Common myeloid progenitor, CD34-positive (primary cell): ENCODE data around the gene NDUFB7.
"Not testable (repeated sequence)": the region's sequence is repeated elsewhere in the genome, so short reads cannot be mapped to it uniquely, and the experiment has no call there.

Experiments used
- CTCF ChIA-PET: fragments of 350-600 bp; sonication (Branson Sonifier 250); formaldehyde crosslinking; loops from one replicate; lab custom pipeline; 2021; ENCODE audit warnings: antibody characterized with exemption; lab: Charles Lee
- POLR2A ChIA-PET: fragments of 350-600 bp; sonication (Branson Sonifier 250); formaldehyde crosslinking; loops from one replicate; lab custom pipeline; 2021; ENCODE audit warnings: antibody characterized with exemption; lab: Charles Lee
- DNase-seq, 3 donors: peaks; one replicate each; pipeline versions ENCODE4 v3.0.0 to v3.0.0-alpha.2; 2013
- H3K27ac ChIP-seq, 2 experiments: 1 replicate in 1 of 2; 2 replicates in 1 of 2; pipeline ENCODE4 v1.7.0; 2013; ENCODE audit warnings: inconsistent platforms in 2 of 2, low read length in 2 of 2, mild to moderate bottlenecking in 2 of 2, low read depth in 1 of 2, moderate library complexity in 1 of 2; ENCODE audit not compliant: severe bottlenecking in 2 of 2, insufficient read depth in 1 of 2, poor library complexity in 1 of 2
- H3K27me3 ChIP-seq, 5 experiments: replicated peaks in 2 of 5; 1 replicate in 3 of 5; 2 replicates in 2 of 5; pipeline versions ENCODE4 v1.6.1 to v1.7.0; 2013; ENCODE audit warnings: low read length in 4 of 5, mild to moderate bottlenecking in 2 of 5, moderate library complexity in 2 of 5, inconsistent platforms in 1 of 5; ENCODE audit not compliant: insufficient read depth in 5 of 5, control insufficient read depth in 4 of 5
- H3K36me3 ChIP-seq, 4 experiments: 1 replicate in 2 of 4; 2 replicates in 2 of 4; pipeline versions ENCODE4 v1.6.1 to v1.7.0; 2013; ENCODE audit warnings: low read length in 3 of 4, control low read depth in 1 of 4, mild to moderate bottlenecking in 1 of 4; ENCODE audit not compliant: control insufficient read depth in 4 of 4, insufficient read depth in 4 of 4
- H3K4me1 ChIP-seq, 4 experiments: 1 replicate in 3 of 4; 2 replicates in 1 of 4; pipeline versions ENCODE4 v1.6.1 to v1.7.1; 2013; ENCODE audit warnings: low read length in 3 of 4, mild to moderate bottlenecking in 3 of 4, control low read depth in 1 of 4, inconsistent platforms in 1 of 4, moderate library complexity in 1 of 4; ENCODE audit not compliant: control insufficient read depth in 4 of 4, insufficient read depth in 4 of 4; ENCODE audit errors: control extremely low read depth in 1 of 4
- H3K4me3 ChIP-seq, 7 experiments: 1 replicate in 4 of 7; 2 replicates in 3 of 7; pipeline versions ENCODE4 v1.5.1 to v1.7.0; 2013; ENCODE audit warnings: mild to moderate bottlenecking in 7 of 7, low read length in 6 of 7, moderate library complexity in 6 of 7, inconsistent platforms in 2 of 7, low read depth in 2 of 7, control low read depth in 1 of 7; ENCODE audit not compliant: insufficient read depth in 4 of 7, control insufficient read depth in 1 of 7; ENCODE audit errors: extremely low read depth in 1 of 7
- H3K9me3 ChIP-seq, 5 experiments: 1 replicate in 4 of 5; 2 replicates in 1 of 5; pipeline versions ENCODE4 v1.6.1 to v1.7.1; 2013; ENCODE audit warnings: low read length in 4 of 5, mild to moderate bottlenecking in 2 of 5, inconsistent platforms in 1 of 5, low read depth in 1 of 5, moderate library complexity in 1 of 5; ENCODE audit not compliant: control insufficient read depth in 4 of 5, insufficient read depth in 2 of 5; ENCODE audit errors: control extremely low read depth in 1 of 5
- WGBS: methylation state at CpG from one replicate; pipeline ENCODE4 v1.1.5; 2013; ENCODE audit not compliant: insufficient coverage; 5-methylcytosine and 5-hydroxymethylcytosine counted together

The NDUFB7 gene

DNA sequence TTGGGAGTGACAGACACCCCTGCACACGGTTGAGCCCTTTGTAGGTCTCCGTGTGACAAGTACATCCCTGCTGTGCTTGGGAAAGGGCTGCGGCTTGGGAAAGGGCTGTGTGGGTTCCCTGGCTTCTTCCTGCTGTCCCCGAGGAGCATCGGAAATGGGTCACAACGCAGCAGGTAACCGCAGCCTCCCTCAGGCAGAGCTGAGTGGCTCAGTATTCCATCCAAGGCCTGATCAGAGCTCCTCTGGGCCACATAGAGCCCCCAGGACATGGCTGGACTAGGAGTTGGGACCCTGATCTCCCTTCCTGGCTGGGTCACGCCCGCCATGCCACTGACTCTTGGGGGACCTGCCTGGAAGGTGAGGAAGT is 26.2 kb downstream of the NDUFB7 start:
- POLR2A ChIA-PET = no interaction called here

DNA sequence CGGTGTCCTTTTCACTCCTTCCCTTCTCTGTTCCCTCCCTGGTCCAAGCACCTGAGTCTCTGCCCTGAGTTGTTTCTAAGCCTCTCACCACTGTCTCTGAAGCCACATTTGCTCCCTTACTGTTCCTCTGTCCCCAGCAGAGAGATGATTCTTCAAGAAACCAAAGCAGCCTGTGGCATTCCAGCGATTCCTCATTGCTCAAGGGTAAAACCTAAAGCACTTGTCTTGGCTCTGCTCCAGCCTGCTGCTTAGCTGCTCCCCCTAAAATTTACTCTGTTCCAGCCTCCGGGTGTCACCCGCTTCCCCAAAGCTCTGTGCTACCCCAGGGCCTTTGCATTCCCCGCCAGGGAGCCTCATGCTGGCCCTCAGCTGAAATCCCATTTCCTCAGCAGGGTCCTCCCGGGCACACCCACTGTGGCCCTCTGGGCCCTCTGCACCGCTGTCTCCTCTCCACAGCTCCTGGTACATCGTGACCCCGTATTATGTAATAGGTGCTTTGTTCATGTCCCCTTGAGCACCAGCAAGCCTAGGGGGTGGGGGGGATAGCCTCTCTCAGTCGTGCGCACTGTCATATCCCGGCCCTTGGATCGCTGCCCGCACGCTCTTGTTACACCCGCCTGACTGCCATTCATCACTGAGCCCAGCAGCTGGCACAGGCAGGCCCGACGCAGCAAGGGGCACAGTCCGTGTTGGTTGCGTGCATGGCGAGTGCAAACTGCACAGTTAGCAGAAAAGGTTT is 26.7 kb downstream of the NDUFB7 start:
- ChIA-PET CTCF (interaction anchor here (1.0 to 1.7 kb wide), 4 partner anchors 9 to 27 kb away, joined by 3 to 9 read pairs (median 4); partner anchors contain the start of gene NDUFB7), POLR2A (no interaction called here)
- H3K36me3 ChIP-seq = peaks cover 2 to 23% (median 8%) of the 10 kb centered on the region in 4 experiments
- H3K27ac ChIP-seq = peak overlapping the region in 1 of 2 experiments; percentile 7
- WGBS = 97% methylated on average over 21 of the region's 21 CpGs
- H3K4me3 ChIP-seq = no peak overlapping the region
- DNase-seq = no peak
- H3K9me3 ChIP-seq = no peaks in the 10 kb centered on the region
- H3K4me1 ChIP-seq = peaks cover 0 to 25% (median 23%) of the 10 kb centered on the region in 4 experiments
- no peaks in the 10 kb centered on the region for H3K27me3 ChIP-seq

More for the DNA sequence above, 26.2 kb downstream of the NDUFB7 start:
- Histone ChIP-seq H3K27ac (no peak overlapping the region), H3K9me3 (no peaks in the 10 kb centered on the region), H3K36me3 (peaks cover 2 to 27% (median 8%) of the 10 kb centered on the region in 4 experiments), H3K4me1 (peaks cover 0 to 30% (median 28%) of the 10 kb centered on the region in 4 experiments), H3K27me3 (no peaks in the 10 kb centered on the region), H3K4me3 (no peak overlapping the region)
- 98% methylated on average over 7 of the region's 9 CpGs for WGBS
- DNase-seq = no peak
- CTCF ChIA-PET = interaction anchor here (0.8 to 1.7 kb wide), 3 partner anchors 8 to 14 kb away, joined by 3 to 9 read pairs (median 3); no protein-coding TSS in a partner anchor

- Histone ChIP-seq H3K36me3 (peaks cover 0 to 25% (median 9%) of the 10 kb centered on the region in 4 experiments), H3K27ac (peak overlapping the region in 1 of 2 experiments; percentile 64)
- POLR2A ChIA-PET = no interaction called here
These were observed 27.8 kb downstream of the NDUFB7 start for GRCh38 chr19:14544047-14544446.

GRCh38 chr19:14542711-14543328 is 29.0 kb downstream of the NDUFB7 start:
- Histone ChIP-seq H3K36me3 (peaks cover 0 to 21% (median 8%) of the 10 kb centered on the region in 4 experiments), H3K27ac (peak overlapping the region in 1 of 2 experiments; percentile 60), H3K9me3 (no peaks in the 10 kb centered on the region), H3K4me1 (peaks cover 0 to 22% (median 20%) of the 10 kb centered on the region in 4 experiments), H3K4me3 (peak overlapping the region in 2 of 7 experiments; percentile 19 to 45), H3K27me3 (no peaks in the 10 kb centered on the region)
- POLR2A ChIA-PET = interaction anchor here (0.6 to 1.0 kb wide), 4 partner anchors 14 to 1388 kb away, joined by 3 to 6 read pairs (median 4); partner anchors contain the start of gene DNAJB1
- 29% methylated on average over 5 of the region's 7 CpGs for WGBS
- DNase-seq = peak; percentile 55 to 93 (median 88)
- CTCF ChIA-PET = interaction anchor here (0.6 to 1.3 kb wide), 4 partner anchors 9 to 51 kb away, joined by 3 to 4 read pairs (median 3); no protein-coding TSS in a partner anchor

More at GRCh38 chr19:14544047-14544446, 27.8 kb downstream of the NDUFB7 start:
- no peaks in the 10 kb centered on the region for H3K9me3 ChIP-seq
- CTCF ChIA-PET = interaction anchor here (1.4 to 1.6 kb wide), 2 partner anchors 10 to 28 kb away, joined by 3 to 4 read pairs; partner anchors contain the start of gene NDUFB7
- H3K27me3 ChIP-seq = no peaks in the 10 kb centered on the region
- WGBS = 100% methylated on average over 4 of the region's 5 CpGs
- H3K4me3 ChIP-seq = no peak overlapping the region
- H3K4me1 ChIP-seq = peaks cover 0 to 22% (median 20%) of the 10 kb centered on the region in 4 experiments
- no peak for DNase-seq

- H3K4me3 ChIP-seq, DNase-seq, H3K27me3 ChIP-seq, CTCF ChIA-PET, H3K9me3 ChIP-seq: not testable (repeated sequence)
- peak overlapping the region in 1 of 2 experiments; percentile 60 for H3K27ac ChIP-seq
- POLR2A ChIA-PET = interaction anchor here (0.9 to 1.0 kb wide), 2 partner anchors 15 to 24 kb away, joined by 4 to 6 read pairs; partner anchors contain the start of gene DNAJB1
- H3K36me3 ChIP-seq = peaks cover 0 to 21% (median 8%) of the 10 kb centered on the region in 4 experiments
- H3K4me1 ChIP-seq = peaks cover 0 to 25% (median 22%) of the 10 kb centered on the region in 4 experiments
- no CpG with 5 or more reads among the region's 5 CpGs for WGBS
These were observed 29.9 kb downstream of the NDUFB7 start for GRCh38 chr19:14541979-14542378.

DNA sequence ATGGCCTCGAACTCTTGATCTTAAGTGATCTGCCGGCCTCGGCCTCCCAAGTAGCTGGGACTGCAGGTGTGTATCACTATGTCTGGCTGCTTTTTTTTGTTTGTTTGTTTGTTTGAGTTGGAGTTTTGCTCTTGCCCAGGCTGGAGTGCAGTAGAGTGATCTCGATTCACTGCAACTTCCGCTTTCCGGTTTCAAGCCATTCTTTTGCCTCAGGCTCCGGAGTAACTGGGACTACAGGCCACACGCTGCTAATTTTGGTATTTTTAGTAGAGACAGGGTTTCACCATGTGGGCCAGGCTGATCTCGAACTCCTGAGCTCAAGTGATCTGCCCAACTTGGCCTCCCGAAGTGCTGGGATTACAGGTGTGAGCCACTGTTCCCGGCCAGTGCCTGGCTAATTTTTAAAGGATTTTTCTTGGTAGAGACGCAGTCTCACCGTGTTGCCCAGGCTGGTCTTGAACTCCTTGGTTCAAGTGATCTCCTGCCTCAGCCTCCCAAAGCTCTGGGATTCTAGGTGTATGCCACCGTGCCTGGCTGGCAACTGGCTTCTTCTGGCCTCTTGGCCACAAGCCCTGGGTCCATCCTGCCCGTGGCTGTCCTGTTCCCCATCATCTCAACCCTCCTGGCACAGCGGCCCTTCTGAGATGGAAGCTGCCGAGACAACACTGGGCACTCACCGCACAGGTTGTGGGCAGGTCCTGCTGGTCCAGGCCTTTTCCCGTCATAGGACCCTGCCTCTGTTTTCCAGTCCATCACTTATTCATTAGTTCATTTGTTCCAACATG is 30.9 kb downstream of the NDUFB7 start:
- WGBS = 96% methylated on average over 16 of the region's 19 CpGs
- no peak overlapping the region for H3K4me3 ChIP-seq
- ChIA-PET CTCF (interaction anchor here (1.1 kb wide), 1 partner anchor 8 kb away, joined by 3 read pairs; no protein-coding TSS in a partner anchor), POLR2A (no interaction called here)
- H3K27me3 ChIP-seq = no peaks in the 10 kb centered on the region
- peaks cover 0 to 20% (median 7%) of the 10 kb centered on the region in 4 experiments for H3K36me3 ChIP-seq
- H3K4me1 ChIP-seq = peaks cover 0 to 28% (median 24%) of the 10 kb centered on the region in 4 experiments
- no peaks in the 10 kb centered on the region for H3K9me3 ChIP-seq
- H3K27ac ChIP-seq = no peak overlapping the region
- DNase-seq = no peak
